NCI-H2081 (cell line): Measurements from ENCODE around the gene ASZ1.
A peak's percentile ranks its signal among the peaks of the same experiment; 100 is the strongest.

Source experiments
- DNase-seq, 2 experiments: peaks; one replicate each; lab custom pipeline; 2025; lab: John Stamatoyannopoulos, UW

ASZ1 gene

DNA sequence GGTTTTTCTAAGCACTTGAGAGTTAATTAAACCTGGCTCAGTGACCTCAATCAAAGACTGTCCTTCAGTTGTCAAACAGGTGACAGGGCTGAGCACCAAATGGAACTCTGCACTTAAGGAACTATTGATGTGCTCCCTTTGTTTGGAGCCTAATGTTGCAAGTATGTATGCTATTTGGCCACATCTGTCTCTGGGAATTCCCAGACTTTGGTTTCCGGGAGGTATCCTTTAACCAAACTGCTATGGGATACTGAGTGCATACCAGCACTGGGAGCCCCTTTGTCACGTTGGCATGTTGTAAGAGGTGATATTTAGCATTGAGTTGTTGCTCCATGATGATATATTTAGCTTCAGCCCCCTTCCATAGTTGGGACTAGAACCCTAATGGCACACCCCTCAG is 25.2 kb downstream of the ASZ1 start:
- DNase-seq: no peak

DNA sequence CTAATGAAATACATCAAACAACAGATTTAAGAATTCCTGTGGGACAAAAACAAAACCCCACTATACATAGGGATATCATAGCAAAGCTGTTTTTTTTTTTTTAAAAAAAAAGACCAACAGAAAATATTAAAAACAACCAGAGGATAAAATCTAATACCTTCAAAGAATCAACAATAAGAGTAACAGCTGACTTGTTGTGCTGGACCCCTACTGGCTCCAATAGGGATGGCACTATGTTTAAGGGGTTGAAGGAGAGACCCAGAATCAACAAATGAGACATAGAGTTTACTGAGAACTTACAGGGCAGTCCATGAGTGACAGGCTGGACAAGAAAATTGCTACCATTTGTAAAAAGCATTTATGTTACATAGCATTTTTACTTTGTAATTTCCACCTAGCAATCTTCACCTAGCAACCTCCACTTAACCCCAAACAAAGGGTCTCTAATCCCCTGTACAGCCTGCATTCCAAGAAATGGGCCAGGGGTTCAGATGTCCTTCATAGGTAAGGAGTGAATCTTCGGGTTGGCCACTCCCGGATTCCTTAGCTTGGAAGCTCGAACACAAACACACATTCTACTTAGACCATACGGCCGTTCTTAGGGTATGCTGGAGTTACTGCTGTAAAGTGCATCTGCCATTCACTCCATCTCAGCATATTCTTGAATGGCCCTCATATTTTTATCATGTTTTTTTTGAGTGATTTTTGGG is 25.8 kb downstream of the ASZ1 start:
- DNase-seq: no peak

GRCh38 chr7:117399820-117400422 is 27.4 kb downstream of the ASZ1 start:
- peak in 1 of 2 experiments; percentile 12 for DNase-seq

GRCh38 chr7:117395743-117396142 is 31.6 kb downstream of the ASZ1 start:
- DNase-seq: no peak

- DNase-seq: no peak
These were observed 33.5 kb downstream of the ASZ1 start for GRCh38 chr7:117393781-117394180.

- no peak for DNase-seq
These were observed 37.4 kb downstream of the ASZ1 start for GRCh38 chr7:117389871-117390270.

- DNase-seq: no peak
These were observed 41.1 kb downstream of the ASZ1 start for GRCh38 chr7:117386110-117386706.

DNA sequence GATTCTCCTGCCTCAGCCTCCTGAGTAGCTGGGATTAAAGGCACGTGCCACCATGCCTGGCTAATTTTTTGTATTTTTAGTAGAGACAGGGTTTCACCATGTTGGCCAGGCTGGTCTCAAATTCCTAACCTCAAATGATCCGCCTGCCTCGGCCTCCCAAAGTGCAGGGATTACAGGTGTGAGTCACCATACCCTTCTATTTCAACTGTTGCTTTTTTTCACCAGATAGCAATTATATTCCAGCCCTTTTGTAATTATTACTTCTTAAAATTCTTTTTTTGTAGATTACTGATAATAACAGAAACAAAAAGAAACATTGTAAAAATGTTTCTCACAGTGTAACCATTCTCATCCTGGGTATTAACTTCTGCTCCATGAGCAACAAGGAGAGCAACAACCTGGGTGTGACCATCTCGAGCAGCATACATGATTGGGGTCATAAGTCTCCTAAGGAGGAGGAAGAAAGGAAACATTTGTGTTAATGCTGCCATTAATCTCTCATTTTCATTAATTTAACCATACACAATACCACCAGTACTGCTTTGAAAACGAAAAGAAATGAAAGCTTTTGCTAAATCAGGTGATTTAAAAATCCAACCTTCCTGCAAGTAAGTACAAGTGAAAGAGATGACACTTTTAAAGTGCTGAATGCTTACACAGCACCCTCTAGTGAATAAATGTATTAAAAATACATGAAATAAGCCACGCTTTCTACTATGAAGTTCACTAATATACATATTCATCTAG is 41.8 kb downstream of the ASZ1 start:
- DNase-seq: peak; percentile 7 to 20

- no peak for DNase-seq
These were observed 42.5 kb downstream of the ASZ1 start for GRCh38 chr7:117384688-117385362.

GRCh38 chr7:117383483-117384189 is 43.7 kb downstream of the ASZ1 start:
- no peak for DNase-seq

DNA sequence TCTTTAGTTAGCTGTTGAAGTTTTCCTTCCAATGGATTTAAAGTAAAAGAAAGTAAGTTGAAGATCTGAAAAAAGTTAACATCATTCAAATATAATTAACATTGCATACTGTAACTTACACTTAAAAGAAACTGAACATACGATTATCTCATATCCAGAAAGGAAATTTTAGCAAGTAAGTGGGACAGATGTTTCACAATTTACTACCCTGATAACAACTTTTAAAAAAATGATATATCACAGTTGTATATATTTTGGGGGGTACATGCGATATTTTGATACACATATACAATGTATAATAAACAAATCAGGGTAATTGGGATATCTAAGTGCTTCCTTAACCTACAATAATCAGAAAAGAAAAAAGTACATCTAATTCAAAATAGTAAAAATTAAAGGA is 44.2 kb downstream of the ASZ1 start:
- no peak for DNase-seq

GRCh38 chr7:117381362-117381761 is 45.9 kb downstream of the ASZ1 start:
- DNase-seq: no peak

- DNase-seq: no peak
These were observed 51.9 kb downstream of the ASZ1 start for GRCh38 chr7:117375380-117375779.

GRCh38 chr7:117372073-117372472 is 55.2 kb downstream of the ASZ1 start:
- no peak for DNase-seq

DNA sequence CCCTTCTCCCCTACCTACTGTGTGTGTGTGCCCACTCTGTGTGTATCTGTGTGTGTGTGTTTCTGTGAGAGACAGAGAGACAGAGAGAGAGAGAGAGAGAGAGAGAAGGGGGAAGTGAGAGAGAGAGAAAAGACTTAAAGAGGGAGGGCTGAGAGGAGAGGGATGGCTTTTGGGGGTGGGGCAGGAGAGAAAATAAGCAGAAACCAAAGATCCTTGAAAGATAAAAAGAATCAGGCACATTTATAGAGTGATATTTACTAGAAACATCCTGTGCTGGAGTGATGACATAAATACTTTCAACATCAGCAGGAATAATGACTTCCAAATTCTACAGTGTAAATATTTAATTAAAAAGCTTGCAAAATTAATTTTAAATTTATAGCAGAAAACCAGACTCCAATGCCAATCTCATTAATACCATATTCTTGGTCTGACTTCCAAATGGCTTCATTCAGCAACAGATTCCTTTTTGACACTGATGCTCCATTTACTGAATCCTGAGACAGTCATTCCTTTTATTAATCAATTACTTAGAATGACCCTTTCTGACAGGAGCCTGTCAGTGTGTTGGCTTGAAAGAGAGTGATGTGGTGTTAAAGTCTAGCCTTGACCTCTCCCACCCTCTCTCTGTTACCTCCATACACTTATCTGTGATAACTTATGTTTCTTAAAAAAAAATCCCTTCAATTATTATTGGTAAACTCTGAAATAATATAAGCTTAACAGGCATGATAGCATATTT is 62.8 kb downstream of the ASZ1 start:
- no peak for DNase-seq

GRCh38 chr7:117362294-117362888 is 64.9 kb downstream of the ASZ1 start:
- DNase-seq: no peak

GRCh38 chr7:117350027-117350426 is 77.3 kb downstream of the ASZ1 start:
- no peak for DNase-seq

GRCh38 chr7:117349570-117349969 is 77.7 kb downstream of the ASZ1 start:
- no peak for DNase-seq

DNA sequence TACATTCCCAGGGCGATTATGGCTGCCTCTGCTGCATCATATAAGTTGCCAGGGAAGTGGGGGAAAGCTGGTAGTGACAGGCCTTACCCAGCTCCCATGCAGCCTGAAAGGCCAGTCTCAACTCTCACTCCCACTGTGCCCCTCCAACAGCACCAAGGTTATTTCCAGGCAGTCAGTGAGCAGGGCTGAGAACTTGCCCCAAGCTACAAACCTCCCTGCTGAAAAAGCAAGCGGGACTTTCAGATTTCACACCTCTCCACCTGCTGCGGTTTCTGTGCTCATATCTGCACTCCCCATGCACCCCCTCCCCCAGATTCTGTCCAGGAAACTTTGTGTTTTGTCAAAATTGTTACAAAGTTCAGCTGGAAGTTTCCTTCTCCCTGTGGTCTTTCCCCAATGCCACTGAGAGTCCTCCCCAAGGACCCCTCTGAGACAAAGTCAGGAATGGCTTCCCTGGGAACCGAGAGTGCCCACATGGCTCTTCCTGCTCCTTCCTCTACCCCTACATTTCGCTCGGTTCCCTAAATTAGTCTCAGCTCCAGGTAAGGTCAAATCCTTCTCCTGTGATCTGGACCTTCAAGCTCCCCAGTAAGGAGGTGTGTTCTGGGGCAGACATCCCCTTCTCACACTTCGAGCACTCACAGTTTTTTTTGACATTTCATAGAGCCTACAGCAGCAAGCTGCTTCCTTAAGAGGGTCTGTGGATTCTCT is 79.2 kb downstream of the ASZ1 start:
- DNase-seq: no peak

GRCh38 chr7:117347480-117347879 is 79.8 kb downstream of the ASZ1 start:
- no peak for DNase-seq
